HCT116 (cell line): Measurements from ENCODE around the gene CLSTN3. TPM values are rescaled to one million over a fixed set of nuclear protein-coding genes. Genes with fewer than 3 reads are reported as not detected.

ENCODE experiments used
- ATAC-seq: fragments of 200-7000 bp; cut with Tn5 transposase; 2 replicates; pipeline ENCODE4 v1.9.1; 2020; ENCODE audit warnings: mild to moderate bottlenecking, moderate library complexity
- BruUV-seq: library from RNA; stranded (reverse); fragments of 400-500 nt; replicated peaks from 2 replicates; lab custom pipeline; 2021; lab: Mats Ljungman, UMichigan
- CTCF ChIA-PET: fragments of 300-600 bp; sonication (Branson Sonifier 250); formaldehyde crosslinking; loops from one replicate; lab custom pipeline; 2021; ENCODE audit warnings: antibody characterized with exemption; lab: Charles Lee
- POLR2A ChIA-PET: fragments of 300-600, 350-600 bp; sonication (Branson Sonifier 250); formaldehyde crosslinking; loops from one replicate; lab custom pipeline; 2021; ENCODE audit warnings: antibody characterized with exemption; lab: Charles Lee
- RAD21 ChIA-PET, 2 experiments: fragments of 300-600 bp; sonication (Branson Sonifier 250); formaldehyde crosslinking; loops; one replicate each; lab custom pipeline; 2023; ENCODE audit warnings: low total read pairs in 2 of 2; ENCODE audit not compliant: uncharacterized antibody in 2 of 2, unreplicated experiment in 2 of 2, low non-redundant PET in 1 of 2; lab: Charles Lee
- DNase-seq: peaks from one replicate; pipeline ENCODE4 v3.0.0-alpha.2; 2010; ENCODE audit warnings: low read depth, low spot score
- H2AFZ ChIP-seq: fragments of 200-600 bp; shearing (Covaris generic), sonication (generic); 2 replicates; pipeline ENCODE4 v1.6.1; 2017; ENCODE audit warnings: low read depth, mixed run types, mixed read lengths, antibody characterized with exemption, low read length; ENCODE audit not compliant: poor library complexity, severe bottlenecking
- H3K27ac ChIP-seq: 2 replicates; pipeline ENCODE4 v1.5.1; 2012; ENCODE audit warnings: low read depth, low read length
- H3K27me3 ChIP-seq: fragments of 200-600 bp; sonication (generic); 2 replicates; pipeline ENCODE4 v1.6.1; 2016; ENCODE audit warnings: mixed run types, low read length, mixed read lengths; ENCODE audit not compliant: insufficient read depth
- H3K36me3 ChIP-seq, 2 experiments: fragments of 200-500 bp in 1 of 2; fragments of 200-600 bp in 1 of 2; sonication (Bioruptor generic) in 1 of 2; sonication (generic) in 1 of 2; 2 replicates each; pipeline versions ENCODE4 v1.5.1 to v1.6.1; 2014 to 2016; ENCODE audit warnings: low read length in 2 of 2, inconsistent platforms in 1 of 2, mixed read lengths in 1 of 2, mixed run types in 1 of 2; ENCODE audit not compliant: insufficient read depth in 2 of 2, control insufficient read depth in 1 of 2
- H3K4me1 ChIP-seq, 2 experiments: fragments of 200-600 bp in 1 of 2; sonication (generic) in 1 of 2; 2 replicates each; pipeline versions ENCODE4 v1.5.1 to v1.6.1; 2012 to 2017; ENCODE audit warnings: low read length in 2 of 2, inconsistent platforms in 1 of 2, mild to moderate bottlenecking in 1 of 2, mixed read lengths in 1 of 2, mixed run types in 1 of 2, moderate library complexity in 1 of 2; ENCODE audit not compliant: insufficient read depth in 2 of 2, control insufficient read depth in 1 of 2
- H3K4me2 ChIP-seq: fragments of 200-600 bp; sonication (generic); 2 replicates; pipeline ENCODE4 v1.6.1; 2017; ENCODE audit warnings: mixed run types, low read length, mixed read lengths
- H3K4me3 ChIP-seq, 2 experiments: fragments of 200-600 bp in 1 of 2; sonication (generic) in 1 of 2; replicated peaks in 1 of 2; 2 replicates each; pipeline ENCODE4 v1.5.1; 2011 to 2016; ENCODE audit warnings: low read length in 2 of 2, control low read depth in 1 of 2, low read depth in 1 of 2, mild to moderate bottlenecking in 1 of 2, mixed read lengths in 1 of 2, mixed run types in 1 of 2
- H3K79me2 ChIP-seq: fragments of 200-600 bp; sonication (generic); 2 replicates; pipeline ENCODE4 v1.6.1; 2017; ENCODE audit warnings: mild to moderate bottlenecking, mixed run types, low read length, moderate library complexity, mixed read lengths; ENCODE audit not compliant: insufficient read depth
- H3K9ac ChIP-seq: fragments of 200-600 bp; sonication (generic); 2 replicates; pipeline ENCODE4 v1.6.1; 2016; ENCODE audit warnings: low read length, mixed read lengths
- H3K9me2 ChIP-seq: fragments of 200-600 bp; sonication (generic), shearing (Covaris generic); 2 replicates; pipeline ENCODE4 v1.6.1; 2017; ENCODE audit warnings: mixed run types, mild to moderate bottlenecking, moderate library complexity; ENCODE audit not compliant: insufficient read depth
- H3K9me3 ChIP-seq, 2 experiments: fragments of 200-500 bp in 1 of 2; fragments of 200-600 bp in 1 of 2; sonication (Bioruptor generic) in 1 of 2; sonication (generic) in 1 of 2; 2 replicates each; pipeline ENCODE4 v1.6.1; 2014 to 2017; ENCODE audit warnings: low read length in 2 of 2, mixed read lengths in 2 of 2, inconsistent platforms in 1 of 2, low read depth in 1 of 2, mild to moderate bottlenecking in 1 of 2, mixed run types in 1 of 2, moderate library complexity in 1 of 2; ENCODE audit not compliant: control insufficient read depth in 1 of 2, insufficient read depth in 1 of 2
- H4K20me1 ChIP-seq: fragments of 200-600 bp; sonication (generic), shearing (Covaris generic); 2 replicates; pipeline ENCODE4 v1.6.1; 2017; ENCODE audit warnings: mixed run types, mild to moderate bottlenecking, moderate library complexity; ENCODE audit not compliant: insufficient read depth
- ATF3 ChIP-seq: IDR thresholded peaks from 2 replicates; pipeline ENCODE4 v1.6.1; 2012
- CBX3 ChIP-seq: IDR thresholded peaks from 2 replicates; pipeline ENCODE4 v1.6.1; 2012; ENCODE audit warnings: low read depth
- CTCF ChIP-seq, 3 experiments: fragments of 200-600 bp in 1 of 3; sonication (generic) in 1 of 3; IDR thresholded peaks in 2 of 3; conservative IDR thresholded peaks in 1 of 3; 2 replicates each; pipeline ENCODE4 v1.5.1; 2012 to 2017; ENCODE audit warnings: low read depth in 2 of 3, low read length in 2 of 3, antibody characterized with exemption in 1 of 3, borderline replicate concordance in 1 of 3, control low read depth in 1 of 3, mild to moderate bottlenecking in 1 of 3, mixed read lengths in 1 of 3, mixed run types in 1 of 3, moderate library complexity in 1 of 3; ENCODE audit not compliant: insufficient read depth in 1 of 3
- ELF1 ChIP-seq: IDR thresholded peaks from 2 replicates; pipeline ENCODE4 v1.6.1; 2012; ENCODE audit warnings: low read depth, borderline replicate concordance
- EZH2 ChIP-seq: fragments of 200-600 bp; sonication (generic); IDR thresholded peaks from 2 replicates; pipeline ENCODE4 v1.6.1; 2017; ENCODE audit warnings: antibody characterized with exemption, mixed run types
- FOSL1 ChIP-seq: IDR thresholded peaks from 2 replicates; pipeline ENCODE4 v1.6.1; 2012; ENCODE audit warnings: low read depth
- JUND ChIP-seq: IDR thresholded peaks from 2 replicates; pipeline ENCODE4 v1.6.1; 2012
- POLR2A ChIP-seq: IDR thresholded peaks from 2 replicates; pipeline ENCODE4 v1.7.0; 2011; ENCODE audit warnings: borderline replicate concordance; ENCODE audit not compliant: insufficient read depth, insufficient read length; ENCODE audit errors: extremely low read depth
- RAD21 ChIP-seq: IDR thresholded peaks from 2 replicates; pipeline ENCODE4 v1.6.1; 2012; ENCODE audit warnings: low read depth, mild to moderate bottlenecking
- SIN3A ChIP-seq: IDR thresholded peaks from 2 replicates; pipeline ENCODE4 v1.6.1; 2012; ENCODE audit warnings: low read depth
- SP1 ChIP-seq: IDR thresholded peaks from 2 replicates; pipeline ENCODE4 v1.6.1; 2012; ENCODE audit warnings: low read depth
- SRF ChIP-seq: IDR thresholded peaks from 2 replicates; pipeline ENCODE4 v1.6.1; 2012; ENCODE audit warnings: low read depth
- ZBTB33 ChIP-seq: IDR thresholded peaks from 2 replicates; pipeline ENCODE4 v1.6.1; 2011; ENCODE audit warnings: mild to moderate bottlenecking, low read length, moderate library complexity; ENCODE audit not compliant: insufficient replicate concordance; ENCODE audit errors: extremely low read depth
- ZNF274 ChIP-seq: fragments of 200-500 bp; sonication (Bioruptor generic); IDR thresholded peaks from 2 replicates; pipeline ENCODE4 v1.6.1; 2014; ENCODE audit warnings: mild to moderate bottlenecking, low read depth, low read length, inconsistent platforms
- intact Hi-C: fragments of 100-400 bp; cut with micrococcal nuclease; formaldehyde crosslinking; loops from 2 replicates; pipeline ENCODE4 v1.10.0; 2022
- total RNA-seq: library from RNA; stranded (reverse); gene quantifications from one replicate; pipeline ENCODE4 v1.2.1, GENCODE V29; 2021; ENCODE audit not compliant: unreplicated experiment

The CLSTN3 gene
- total RNA-seq, 1 experiment from 2014 or later = 23.0 TPM

- TF ChIP-seq RAD21 (no peak), ZNF274 (no peak), CBX3 (no peak), SRF (no peak)
Measured at GRCh38 chr12:7128681-7129286, 1.4 kb upstream of the CLSTN3 start, which contains the start of gene RBP5 (continued).

- Histone ChIP-seq H3K9ac (peak overlapping the region; percentile 59), H3K9me3 (no peaks in the 10 kb centered on the region), H3K79me2 (no peaks in the 10 kb centered on the region), H3K4me1 (peaks cover 7 to 35% of the 10 kb centered on the region in 2 experiments), H3K4me3 (peak overlapping the region; percentile 51 to 59), H3K27me3 (no peaks in the 10 kb centered on the region), H3K36me3 (no peaks in the 10 kb centered on the region; a peak in 1 of 4 replicates), H2AFZ (no peak overlapping the region), H3K9me2 (no peaks in the 10 kb centered on the region), H3K4me2 (peak overlapping the region; percentile 73), H4K20me1 (no peaks in the 10 kb centered on the region), H3K27ac (peak overlapping the region; percentile 18; the same call in 1 of the 2 replicates)
- ATAC-seq (peak; percentile 44), DNase-seq (no peak)
- ChIA-PET RAD21 (no interaction called here), CTCF (no interaction called here), POLR2A (no interaction called here)
- TF ChIP-seq SP1 (no peak), POLR2A (no peak), ELF1 (no peak), ZNF274 (no peak), CTCF (IDR thresholded peaks at IDR 0.05 in 2 of 3, conservative IDR thresholded peaks at IDR 0.05 in 1 of 3; ENCODE audit: borderline replicate concordance in 1 of 3, insufficient read depth in 1 of 3, low read depth in 2 of 3, low read length in 2 of 3) (no peak), ZBTB33 (no peak), SIN3A (no peak), FOSL1 (no peak), EZH2 (no peak), JUND (no peak), ATF3 (no peak)
- TSS peak; percentile 54 for BruUV-seq
- intact Hi-C loops = no loop called here
Measured at GRCh38 chr12:7129287-7129871, 792 bp upstream of the CLSTN3 start.
